Activated CD8-positive, alpha-beta memory T cell treated with anti-CD3 and anti-CD28 coated beads, Interleukin-2, amount 50 U/mL, for 48 hours (primary cell): ENCODE data around the gene CNTNAP2.
"Not testable (repeated sequence)": the region's sequence is repeated elsewhere in the genome, so short reads cannot be mapped to it uniquely, and the experiment has no call there.

Source experiments
- DNase-seq: peaks from one replicate; pipeline ENCODE4 v3.0.0-alpha.2; 2020

Gene CNTNAP2

DNA sequence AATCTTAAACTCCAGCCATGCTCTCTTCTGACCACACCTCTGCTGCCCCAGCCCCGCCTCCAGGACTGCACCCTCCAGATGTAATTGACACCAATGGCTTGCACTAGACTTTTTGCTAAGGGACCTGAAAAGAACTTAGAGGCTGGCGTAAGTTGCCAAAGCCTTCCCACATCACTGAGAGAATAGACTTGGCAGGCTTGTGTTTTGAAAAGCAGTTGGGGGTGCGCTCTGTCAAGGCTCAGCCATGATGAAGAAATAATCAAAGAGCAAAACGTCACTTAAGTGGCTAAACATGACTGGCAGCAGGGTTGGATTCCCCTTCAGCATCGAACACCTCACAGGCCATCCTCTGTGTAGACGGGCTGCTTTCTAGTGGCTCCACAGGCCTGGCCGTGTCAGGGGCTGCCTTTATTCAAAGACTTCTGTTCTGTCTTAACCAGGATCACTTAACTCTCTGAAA is 2278.8 kb downstream of the CNTNAP2 start:
- no peak for DNase-seq

DNA sequence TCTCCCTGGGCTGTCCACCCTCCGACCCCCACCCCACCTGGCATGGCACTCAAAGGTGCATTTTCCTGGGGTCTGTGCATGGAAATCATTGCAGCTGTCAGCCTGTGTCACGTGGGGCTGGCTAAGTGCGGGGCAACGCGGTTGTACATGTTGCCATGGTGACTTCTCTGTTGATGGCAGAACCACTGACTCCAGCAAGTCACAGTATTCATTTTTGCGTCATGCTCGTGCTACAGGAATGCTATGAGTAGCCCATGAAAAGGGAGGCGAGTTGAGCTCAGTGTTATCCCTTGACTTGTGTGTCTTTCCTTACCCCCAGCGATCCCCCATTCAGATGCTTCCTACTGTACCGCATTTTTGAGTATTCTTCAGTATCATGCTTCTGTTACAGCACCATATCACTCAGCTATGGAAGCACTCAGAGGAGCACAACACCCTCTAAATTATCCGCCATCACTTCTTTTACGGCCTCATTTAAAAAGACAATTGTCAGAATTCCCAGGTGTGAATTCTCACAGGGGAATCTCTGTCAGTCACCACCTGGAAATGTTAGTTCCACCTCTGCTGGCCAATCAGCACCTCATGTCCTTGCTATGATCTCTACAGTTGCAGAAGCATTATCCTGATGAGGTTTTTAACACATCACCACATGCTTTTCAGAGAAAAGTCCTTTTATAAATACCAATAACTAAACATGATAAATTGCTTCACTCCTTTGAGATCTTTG is 2279.6 kb downstream of the CNTNAP2 start:
- DNase-seq: no peak

DNA sequence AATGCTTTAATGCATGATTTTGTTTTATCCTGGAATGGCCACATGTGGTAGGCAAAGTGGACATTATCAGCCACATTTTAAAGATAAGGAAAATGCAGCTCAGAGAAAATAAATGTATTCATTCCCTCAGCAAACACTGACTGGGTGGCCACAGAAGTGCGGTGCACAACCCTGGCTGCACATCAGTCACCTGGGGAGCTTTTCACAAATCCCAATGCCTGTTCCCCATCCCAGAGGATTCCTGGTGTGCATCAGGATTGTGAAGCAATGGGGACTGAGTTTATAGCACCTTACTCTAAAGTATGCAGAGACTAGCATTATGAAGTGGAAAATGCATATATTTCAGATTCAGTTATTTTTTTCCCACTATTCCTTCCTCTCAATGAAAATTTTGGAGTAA is 2280.5 kb downstream of the CNTNAP2 start:
- no peak for DNase-seq

DNA sequence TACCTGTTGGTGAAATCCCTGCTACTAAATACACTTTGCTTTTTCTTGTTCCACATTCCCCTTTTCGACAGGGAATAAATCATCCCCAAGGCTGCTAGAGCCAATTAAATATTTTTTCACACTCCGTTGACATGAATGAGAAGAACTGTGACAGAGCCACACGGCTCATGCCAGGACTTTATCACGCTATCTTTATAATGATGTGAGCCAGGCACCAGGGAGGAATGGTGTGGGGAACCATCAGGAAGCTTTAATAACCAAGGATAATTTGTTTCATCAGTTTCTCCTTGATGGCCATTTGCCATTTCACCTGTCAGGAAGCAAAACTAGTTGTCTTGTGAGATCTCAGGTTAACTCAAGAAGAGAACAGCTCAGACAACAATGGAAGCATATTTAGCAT is 2280.9 kb downstream of the CNTNAP2 start:
- no peak for DNase-seq

DNA sequence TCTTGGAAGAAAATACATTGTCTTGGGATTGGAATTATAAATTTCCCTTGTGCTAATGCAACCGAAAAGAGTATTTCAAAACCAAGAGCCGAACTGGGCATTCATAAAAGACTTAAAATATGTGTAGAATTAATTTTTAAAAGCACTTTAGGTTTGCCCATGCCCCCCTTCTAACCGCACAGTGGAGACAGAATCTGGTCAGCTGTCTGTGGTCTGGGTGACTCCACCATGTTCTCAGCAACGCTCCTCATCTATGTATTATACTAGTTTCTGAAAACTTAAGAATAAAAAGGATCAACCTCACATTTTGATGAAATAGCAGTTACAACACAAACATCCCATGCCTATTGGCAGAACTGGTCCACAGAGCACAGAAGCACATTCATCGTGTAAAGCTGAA is 2281.4 kb downstream of the CNTNAP2 start:
- no peak for DNase-seq

DNA sequence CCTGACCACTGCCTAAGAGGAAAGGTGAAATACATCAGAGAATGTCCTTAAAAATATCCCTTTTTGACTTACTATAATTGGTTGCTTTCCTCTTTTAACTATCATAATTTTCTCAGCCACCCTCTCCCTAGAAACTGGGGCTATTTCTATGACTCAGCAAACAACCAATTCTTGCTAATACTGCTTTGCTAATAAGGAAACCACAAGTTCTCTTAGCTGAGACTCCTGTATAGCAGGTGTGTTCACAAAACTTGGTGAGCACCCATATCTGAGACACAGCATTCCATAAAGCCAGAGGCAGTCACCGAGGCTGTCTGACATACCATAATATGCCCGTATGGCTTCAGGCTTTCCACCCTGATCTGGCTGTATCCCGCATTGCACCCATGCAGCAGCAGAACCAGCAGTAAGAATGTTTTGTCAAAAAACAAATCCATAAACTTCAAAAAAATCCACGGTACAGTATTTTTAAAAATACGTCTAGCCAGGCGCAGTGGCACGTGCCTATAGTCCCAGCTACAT is 2282.3 kb downstream of the CNTNAP2 start:
- DNase-seq: no peak

DNA sequence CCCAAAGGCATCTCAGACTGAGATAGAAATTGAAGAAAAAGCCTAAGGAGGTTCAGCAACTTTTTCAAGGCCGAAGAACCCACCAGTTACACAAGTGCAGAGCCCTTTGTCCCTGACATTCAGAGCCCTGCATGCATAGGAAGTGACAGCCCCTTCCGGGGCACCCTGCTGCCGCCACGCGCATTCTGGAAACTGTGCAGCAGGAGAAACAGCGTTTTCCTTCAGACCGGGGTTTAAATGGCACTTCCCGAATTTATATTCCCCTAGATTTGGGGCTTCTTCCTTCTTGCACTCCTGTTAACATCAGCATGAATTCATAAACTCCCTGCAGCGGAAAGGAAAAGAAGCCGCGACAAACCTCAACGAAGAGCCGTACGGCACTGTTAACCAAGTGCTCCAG is 2283.5 kb downstream of the CNTNAP2 start:
- DNase-seq: no peak

DNA sequence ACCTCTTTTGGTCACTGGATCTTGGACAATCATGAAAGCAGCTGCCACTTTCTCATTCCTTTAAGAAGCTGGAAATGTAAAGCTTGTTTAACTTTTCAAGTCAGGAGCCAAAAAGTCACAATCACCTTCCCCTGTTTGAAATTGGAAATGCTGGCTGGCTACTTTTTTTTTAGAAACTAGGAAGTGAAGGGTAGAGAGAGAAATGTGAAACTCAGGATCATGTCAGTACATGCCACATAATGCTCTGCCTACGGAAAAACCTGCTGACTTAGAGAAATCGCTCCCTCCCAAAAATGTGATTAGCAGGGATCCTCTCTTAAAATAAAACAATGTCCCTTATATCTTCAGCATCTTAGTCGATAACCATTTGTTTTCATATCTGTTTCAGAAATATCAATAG is 2285.6 kb downstream of the CNTNAP2 start:
- DNase-seq: no peak

DNA sequence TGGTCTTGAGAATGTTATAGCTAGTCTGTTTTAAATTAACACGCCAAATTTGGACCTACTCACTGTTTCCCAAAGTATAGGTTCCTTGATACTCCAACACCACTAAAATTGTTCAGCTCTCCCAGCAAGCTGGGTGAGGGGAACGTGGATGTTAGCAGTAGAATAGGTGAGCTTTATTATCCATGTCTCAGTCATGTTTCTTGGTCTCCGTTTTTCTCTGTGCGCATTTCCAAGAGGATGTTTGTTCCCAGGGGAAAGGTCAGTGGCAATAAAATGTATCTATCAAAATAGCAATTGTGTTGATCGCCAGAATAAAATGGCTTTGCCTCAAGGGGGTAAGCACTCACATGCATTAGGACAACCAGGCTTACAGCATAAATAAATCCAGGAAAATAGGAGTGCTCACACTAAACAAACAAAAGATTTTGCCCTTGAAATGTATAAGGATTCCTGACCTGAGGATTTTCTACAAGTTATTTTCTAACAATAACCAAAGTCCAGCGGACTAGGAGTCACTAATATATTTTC is 2286.9 kb downstream of the CNTNAP2 start:
- no peak for DNase-seq

DNA sequence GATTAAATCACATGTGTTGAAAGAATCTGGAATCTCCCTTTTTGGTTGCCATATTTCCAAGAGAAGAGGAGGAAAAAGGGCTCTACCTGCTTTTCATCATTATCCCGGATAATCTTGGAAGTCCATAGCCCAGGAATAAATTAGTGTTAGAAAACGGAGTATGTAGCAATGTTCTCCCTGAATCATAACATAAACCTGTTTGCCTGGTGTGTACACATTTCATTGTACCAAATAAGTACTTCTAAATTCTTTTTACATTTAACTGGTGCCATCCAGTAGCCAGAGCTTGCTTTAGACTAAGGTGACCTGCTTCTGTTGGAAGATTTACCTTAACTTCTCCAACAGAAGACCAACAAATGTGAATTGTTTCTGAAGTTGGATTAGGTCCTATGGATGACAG is 2291.7 kb downstream of the CNTNAP2 start:
- no peak for DNase-seq

DNA sequence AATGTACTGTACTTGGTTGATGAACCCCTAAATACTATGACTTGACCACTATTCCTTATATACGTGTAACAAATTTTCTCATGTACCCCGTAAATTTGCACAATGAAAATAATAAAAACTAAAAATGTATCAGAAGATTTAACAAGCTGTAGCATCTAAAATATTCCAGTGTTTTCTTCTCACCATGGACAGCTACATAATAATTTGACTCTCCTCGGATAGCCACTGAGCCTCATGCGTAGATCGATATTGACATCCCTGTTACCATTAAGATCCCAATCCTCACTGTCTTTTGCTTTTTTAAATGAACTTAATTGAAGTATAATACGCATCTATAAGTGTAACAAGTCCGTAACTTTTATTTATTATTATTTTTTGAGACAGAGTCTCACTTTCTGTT is 2294.3 kb downstream of the CNTNAP2 start:
- no peak for DNase-seq

DNA sequence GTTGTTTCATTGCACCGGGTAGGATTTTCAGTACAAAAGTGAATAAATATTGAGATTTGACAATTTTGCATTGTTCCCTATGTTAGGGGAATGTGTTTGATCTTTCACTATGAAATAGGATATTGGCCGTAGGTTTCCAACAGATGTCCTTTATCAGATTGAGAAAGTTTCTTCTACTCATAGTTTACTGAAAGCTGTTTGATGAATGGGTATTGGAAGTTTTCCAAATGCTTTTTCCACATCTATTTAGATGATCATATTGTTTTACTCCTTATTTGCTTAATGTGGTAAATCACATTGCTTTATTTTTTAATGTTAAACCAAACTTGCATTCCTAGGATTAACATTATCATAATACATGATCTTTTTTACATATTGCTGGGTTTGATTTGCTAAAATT is 2296.1 kb downstream of the CNTNAP2 start:
- no peak for DNase-seq

DNA sequence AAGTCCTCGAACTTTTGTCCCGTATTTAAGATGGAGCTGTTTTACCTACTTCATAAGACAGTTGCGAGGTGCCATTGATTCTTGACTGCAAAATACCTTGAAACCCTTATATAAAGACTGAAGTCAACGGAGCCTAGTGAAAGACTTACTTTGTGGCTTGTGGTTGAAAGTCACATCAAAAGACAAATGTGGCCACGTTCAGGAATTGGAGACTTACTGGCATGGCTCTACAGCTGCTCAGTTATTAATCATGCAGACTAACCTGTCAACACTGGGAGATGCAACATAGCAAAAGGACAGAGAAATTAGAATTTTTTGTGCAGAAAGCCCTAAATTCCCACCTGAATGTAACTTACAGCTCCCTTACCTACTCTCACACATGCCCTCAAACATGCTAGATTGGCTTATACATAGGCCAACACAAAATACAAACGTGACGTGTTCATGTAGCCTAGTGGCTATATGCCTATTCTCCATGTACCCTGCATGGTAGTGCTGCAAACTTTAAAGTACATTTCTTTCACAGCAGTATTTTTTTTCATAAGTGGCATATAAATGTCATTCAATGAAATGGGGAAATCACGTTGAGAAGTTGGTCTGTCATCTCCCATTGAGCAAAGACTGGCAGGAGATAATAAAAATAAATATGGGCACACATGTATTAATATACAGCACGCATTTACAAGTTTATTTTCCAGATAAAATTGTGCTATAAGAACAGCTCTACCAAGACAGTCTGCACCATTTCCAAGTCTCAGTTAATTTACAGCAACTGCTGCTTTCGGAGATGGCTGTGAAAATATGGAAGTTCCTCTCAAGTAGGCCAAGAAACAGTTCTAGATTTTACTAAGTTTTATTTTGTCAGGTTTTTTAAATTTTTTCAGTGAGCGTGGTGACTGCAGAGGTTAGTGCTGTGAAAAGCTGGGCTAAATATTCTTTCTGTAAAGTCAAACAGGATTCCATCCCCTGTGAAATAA is 2303.5 kb downstream of the CNTNAP2 start:
- no peak for DNase-seq

DNA sequence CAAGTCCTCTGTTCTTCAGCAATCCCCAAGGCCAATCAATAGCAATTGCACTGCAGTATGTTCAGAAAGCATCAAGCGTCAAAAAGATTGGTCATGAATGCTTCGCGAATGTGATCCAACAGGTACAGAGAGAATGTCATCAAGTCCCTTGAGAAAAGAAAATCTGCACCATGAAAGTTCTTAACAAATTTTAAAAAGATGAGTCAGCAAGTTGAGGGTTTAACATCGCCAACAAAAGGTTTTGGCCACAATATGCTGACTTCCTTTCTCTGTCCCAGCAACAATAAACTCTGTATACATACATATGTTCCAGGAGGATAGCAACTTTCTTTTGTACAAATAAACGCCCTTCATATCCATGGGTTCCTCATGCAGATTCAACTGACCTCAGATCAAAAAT is 2305.4 kb downstream of the CNTNAP2 start:
- no peak for DNase-seq

DNA sequence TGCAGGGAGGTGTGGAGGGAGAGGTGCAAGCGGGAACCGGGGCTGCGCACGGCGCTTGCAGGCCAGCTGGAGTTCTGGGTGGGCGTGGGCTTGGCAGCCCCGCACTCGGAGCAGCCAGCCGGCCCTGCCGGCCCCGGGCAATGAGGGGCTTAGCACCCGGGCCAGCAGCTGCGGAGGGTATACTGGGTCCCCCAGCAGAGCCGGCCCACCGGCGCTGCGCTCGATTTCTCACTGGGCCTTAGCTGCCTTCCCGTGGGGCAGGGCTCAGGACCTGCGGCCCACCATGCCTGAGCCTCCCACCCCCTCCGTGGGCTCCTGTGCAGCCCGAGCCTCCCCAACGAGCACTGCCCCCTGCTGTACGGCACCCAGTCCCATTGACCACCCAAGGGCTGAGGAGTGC is 2309.8 kb downstream of the CNTNAP2 start:
- DNase-seq: not testable (repeated sequence)

DNA sequence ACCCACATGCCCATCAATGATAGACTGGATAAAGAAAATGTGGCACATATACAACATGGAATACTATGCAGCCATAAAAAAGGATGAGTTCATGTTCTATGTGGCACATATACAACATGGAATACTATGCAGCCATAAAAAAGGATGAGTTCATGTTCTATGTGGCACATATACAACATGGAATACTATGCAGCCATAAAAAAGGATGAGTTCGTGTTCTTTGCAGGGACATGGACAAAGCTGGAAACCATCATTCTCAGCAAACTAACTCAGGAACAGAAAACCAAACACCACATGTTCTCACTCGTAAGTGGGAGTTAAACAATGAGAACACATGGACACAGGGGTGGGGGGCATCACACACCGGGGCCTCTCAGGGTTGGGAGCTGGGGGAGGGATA is 2314.1 kb downstream of the CNTNAP2 start:
- not testable (repeated sequence) for DNase-seq

DNA sequence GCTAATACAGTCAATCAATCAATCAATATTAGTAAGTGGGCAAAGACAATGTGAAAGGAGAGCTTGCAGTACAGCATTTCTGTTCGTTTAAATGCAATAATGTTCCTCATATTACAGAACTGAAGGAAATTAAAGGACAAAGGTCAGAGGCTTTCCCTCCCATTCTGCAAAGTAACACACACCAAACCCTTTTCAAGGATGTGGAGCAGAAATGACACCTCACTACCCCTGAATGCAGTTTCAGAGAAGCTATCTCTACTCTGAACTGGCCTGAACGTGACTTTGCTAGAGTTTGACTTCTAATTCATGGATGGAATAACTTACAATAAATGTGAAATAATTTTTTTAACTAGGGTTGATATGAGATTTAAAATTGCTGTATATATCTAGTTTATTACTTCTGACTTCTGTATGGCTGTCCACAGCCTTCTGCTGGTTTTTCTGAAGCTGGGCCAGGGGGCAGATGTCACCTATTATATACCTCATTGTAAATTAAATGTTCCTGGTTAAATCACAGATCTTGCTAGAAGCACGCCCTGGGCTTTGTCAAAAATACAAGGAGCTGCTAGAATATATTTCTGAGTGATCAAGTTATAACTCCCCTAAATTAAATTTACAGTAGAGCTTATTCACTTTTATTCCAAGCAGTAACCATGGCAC is 2317.1 kb downstream of the CNTNAP2 start:
- no peak for DNase-seq

DNA sequence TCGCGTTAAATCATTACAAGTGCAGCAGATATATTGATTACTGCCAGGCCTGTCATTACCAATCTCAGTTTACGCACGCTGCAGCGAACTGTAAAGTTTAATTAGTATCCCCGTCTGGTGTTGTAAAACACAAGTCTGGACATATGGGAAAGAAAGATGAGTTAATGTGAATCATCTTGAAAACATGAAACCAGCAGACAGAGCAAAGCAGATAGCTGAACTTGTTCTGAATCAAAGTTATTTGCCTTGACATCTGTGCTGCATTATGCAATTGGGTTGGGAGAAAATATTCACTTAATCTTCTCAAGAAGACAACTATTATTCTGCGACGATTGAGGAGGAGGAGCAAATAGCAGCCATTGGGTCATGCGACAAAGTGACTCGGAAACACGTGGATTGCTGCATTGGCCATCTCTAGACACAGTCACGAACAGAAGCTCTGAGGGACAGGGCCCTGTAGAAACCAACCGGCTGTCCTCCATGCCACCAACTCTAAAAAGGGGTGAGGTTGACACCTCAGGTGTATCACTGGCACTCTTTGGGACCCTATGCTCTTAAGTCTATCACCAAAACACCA is 2317.7 kb downstream of the CNTNAP2 start:
- no peak for DNase-seq

DNA sequence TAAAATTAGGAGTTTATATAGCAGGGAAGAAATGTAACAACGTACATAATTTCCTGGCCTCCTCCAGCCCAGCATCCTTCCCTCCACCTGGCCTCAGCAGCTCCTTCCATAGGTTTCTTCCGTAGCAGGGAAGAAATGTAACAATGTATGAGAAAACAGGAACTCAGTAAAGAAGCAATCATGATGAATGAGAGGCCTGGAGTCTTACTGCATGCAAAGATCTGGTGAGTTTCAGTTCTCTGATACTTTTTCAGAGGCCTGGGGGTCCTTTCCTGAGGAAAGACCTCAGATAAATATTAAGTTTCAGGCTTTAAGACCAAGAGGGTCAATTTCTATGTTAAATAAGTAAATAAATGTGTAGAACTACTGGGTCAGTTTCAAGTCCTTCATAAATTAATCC is 2318.3 kb downstream of the CNTNAP2 start:
- DNase-seq: no peak

DNA sequence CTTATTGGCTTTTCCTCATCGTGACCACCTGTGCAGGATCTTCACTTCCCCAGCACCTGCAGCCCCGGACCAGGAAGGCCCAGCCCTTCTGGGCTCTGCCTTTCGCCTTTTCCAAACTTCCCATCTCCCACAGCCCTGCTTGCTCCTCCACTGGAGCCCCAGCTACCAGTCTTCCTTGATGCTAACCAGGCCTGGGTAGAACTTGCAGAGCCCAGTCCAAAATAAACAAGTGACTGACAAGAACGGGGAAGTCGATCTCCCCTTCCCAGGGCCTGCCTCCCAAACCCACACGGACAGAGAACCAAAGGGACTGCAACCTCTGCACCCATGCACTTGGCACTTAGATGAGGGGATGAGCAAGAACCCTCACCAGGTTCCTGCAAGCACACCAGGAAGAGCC is 2319.1 kb downstream of the CNTNAP2 start:
- DNase-seq: no peak

DNA sequence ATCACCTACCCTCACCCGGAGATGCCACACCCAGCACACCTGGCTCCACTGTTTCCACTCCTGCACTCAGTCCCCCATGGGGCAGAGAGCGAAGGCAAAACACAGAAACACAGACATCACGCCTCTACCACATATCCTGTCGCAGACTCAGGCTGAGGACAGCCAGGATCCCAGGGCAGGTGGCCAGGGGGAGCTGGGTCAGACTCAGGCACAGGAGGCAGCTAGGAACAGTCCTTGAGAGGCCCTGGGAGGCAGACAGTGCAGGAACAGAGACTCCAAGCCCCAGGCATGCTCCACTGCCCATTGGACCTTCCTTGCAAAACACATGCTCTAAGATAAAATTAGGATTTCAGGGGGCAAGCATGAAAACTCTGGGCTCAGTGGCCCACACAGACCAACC is 2319.5 kb downstream of the CNTNAP2 start:
- DNase-seq: no peak

DNA sequence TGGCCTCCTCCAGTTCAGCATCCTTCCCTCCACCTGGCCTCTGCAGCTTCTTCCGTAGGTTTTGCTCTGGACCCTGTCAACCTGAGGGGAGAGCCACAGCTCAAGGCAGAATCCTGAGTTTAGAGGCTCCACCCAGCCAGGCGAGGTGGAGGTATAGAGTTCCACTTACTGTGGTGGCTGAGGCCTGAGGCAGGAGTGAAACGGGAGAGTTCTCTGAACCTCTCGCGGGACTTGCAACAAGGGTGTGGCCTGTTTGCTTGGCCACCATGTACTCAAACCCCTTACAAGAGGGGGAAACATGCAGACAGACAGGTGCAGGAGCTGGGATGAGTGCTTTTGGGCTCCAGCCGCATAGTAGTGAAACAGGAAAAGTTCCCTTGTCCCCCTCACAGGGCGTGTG is 2320.0 kb downstream of the CNTNAP2 start:
- DNase-seq: no peak

DNA sequence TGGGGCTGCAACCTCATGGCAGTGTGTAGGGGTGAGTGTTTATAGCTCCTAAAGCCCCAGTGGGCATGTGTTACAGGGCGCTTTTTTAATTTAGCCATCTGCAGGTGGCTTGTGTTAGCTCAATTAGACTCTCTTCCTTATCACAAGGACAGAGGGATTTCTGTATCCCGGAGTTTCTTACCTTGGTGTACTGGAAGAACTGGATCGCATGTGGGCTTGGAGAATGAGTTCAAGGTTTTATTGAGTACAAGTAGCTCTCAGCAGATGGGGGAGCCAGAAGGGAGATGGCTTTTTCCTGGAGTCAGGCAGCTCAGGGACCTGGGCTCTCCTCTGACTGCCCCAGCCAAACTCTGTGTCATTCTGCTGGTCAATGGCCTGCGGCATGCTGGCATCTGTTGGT is 2320.4 kb downstream of the CNTNAP2 start:
- no peak for DNase-seq
